Neural crest cell (in vitro differentiated cells): ENCODE results near the gene RAB3IP. TPM values are rescaled to one million over a fixed set of nuclear protein-coding genes. Genes with fewer than 3 reads are reported as not detected.

Source experiments
- DNase-seq: peaks from one replicate; pipeline ENCODE4 v3.0.0; 2021; ENCODE audit warnings: low read depth, mixed read lengths, low spot score
- H3K27ac Mint-ChIP-seq: one replicate; pipeline ENCODE4 v1.8.0; 2021; ENCODE audit warnings: mild to moderate bottlenecking, mixed read lengths; ENCODE audit not compliant: unreplicated experiment
- H3K27me3 Mint-ChIP-seq: 2 replicates; pipeline ENCODE4 v1.8.0; 2021; ENCODE audit warnings: low read depth, mild to moderate bottlenecking, mixed read lengths
- H3K36me3 Mint-ChIP-seq: 2 replicates; pipeline ENCODE4 v1.8.0; 2021; ENCODE audit warnings: low read depth, mild to moderate bottlenecking, mixed read lengths
- H3K4me1 Mint-ChIP-seq: 2 replicates; pipeline ENCODE4 v1.8.0; 2021; ENCODE audit warnings: mixed read lengths
- H3K4me3 Mint-ChIP-seq: one replicate; pipeline ENCODE4 v1.8.0; 2021; ENCODE audit warnings: mild to moderate bottlenecking, mixed read lengths
- H3K9me3 Mint-ChIP-seq: 2 replicates; pipeline ENCODE4 v1.8.0; 2021; ENCODE audit warnings: mixed read lengths
- CTCF ChIP-seq: fragments of 200-600 bp; sonication (generic); conservative IDR thresholded peaks from 2 replicates; pipeline ENCODE4 v1.5.0; 2021; ENCODE audit warnings: antibody characterized with exemption, mild to moderate bottlenecking
- total RNA-seq: library from RNA; stranded (reverse); gene quantifications from 2 replicates; pipeline ENCODE4 v1.2.1, GENCODE V29; 2021

Gene RAB3IP
- total RNA-seq, 1 donor from 2014 or later = 24.0 TPM

GRCh38 chr12:69698769-69699540 lies 39.7 kb upstream of the RAB3IP start, which contains the start of gene BEST3:
Gene BEST3, minus strand, starts transcription at chr12:69699303. Its CDS starts 1,505 bp downstream, at chr12:69697798.
- Mint-ChIP-seq H3K4me1 (no peaks in the 10 kb centered on the region), H3K27ac (peak within 1 kb of the TSS; percentile 31), H3K9me3 (no peaks in the 10 kb centered on the region), H3K36me3 (no peaks in the 10 kb centered on the region), H3K4me3 (no peak within 1 kb of the TSS), H3K27me3 (no peaks in the 10 kb centered on the region)
- TF ChIP-seq CTCF = no peak
- DNase-seq = no peak

- no peak for TF ChIP-seq CTCF
- Mint-ChIP-seq H3K27ac (no peak overlapping the region), H3K4me1 (no peaks in the 10 kb centered on the region), H3K9me3 (no peaks in the 10 kb centered on the region), H3K27me3 (no peaks in the 10 kb centered on the region), H3K36me3 (no peaks in the 10 kb centered on the region), H3K4me3 (no peak overlapping the region)
- DNase-seq = no peak
These were observed 36.8 kb upstream of the RAB3IP start for GRCh38 chr12:69701826-69702225.

GRCh38 chr12:69703146-69703642 lies 35.5 kb upstream of the RAB3IP start:
- H3K27ac Mint-ChIP-seq = no peak overlapping the region
- H3K27me3 Mint-ChIP-seq = no peaks in the 10 kb centered on the region
- no peak for TF ChIP-seq CTCF
- no peaks in the 10 kb centered on the region for H3K4me1 Mint-ChIP-seq
- no peaks in the 10 kb centered on the region for H3K36me3 Mint-ChIP-seq
- no peak overlapping the region for H3K4me3 Mint-ChIP-seq
- DNase-seq = no peak
- H3K9me3 Mint-ChIP-seq = no peaks in the 10 kb centered on the region

GRCh38 chr12:69704357-69704756 lies 34.3 kb upstream of the RAB3IP start:
- Mint-ChIP-seq H3K4me1 (no peaks in the 10 kb centered on the region), H3K9me3 (no peaks in the 10 kb centered on the region), H3K36me3 (no peaks in the 10 kb centered on the region), H3K27ac (no peak overlapping the region), H3K4me3 (no peak overlapping the region), H3K27me3 (no peaks in the 10 kb centered on the region)
- no peak for TF ChIP-seq CTCF
- no peak for DNase-seq

GRCh38 chr12:69708649-69709048 lies 30.0 kb upstream of the RAB3IP start:
- Mint-ChIP-seq H3K27ac (no peak overlapping the region), H3K9me3 (peaks cover 2% of the 10 kb centered on the region), H3K36me3 (no peaks in the 10 kb centered on the region), H3K4me1 (no peaks in the 10 kb centered on the region), H3K27me3 (no peaks in the 10 kb centered on the region), H3K4me3 (no peak overlapping the region)
- no peak for DNase-seq
- TF ChIP-seq CTCF = peak; percentile 53
